GM21529 (cell line): ENCODE data around the gene AGMO.

ENCODE experiments used
- ATAC-seq: cut with Tn5 transposase; IDR thresholded peaks from one replicate; pipeline ENCODE4 v1.9.1; 2021; ENCODE audit not compliant: unreplicated experiment

AGMO gene

GRCh38 chr7:15248514-15248913, 313.3 kb downstream of the AGMO start:
- no peak for ATAC-seq

DNA sequence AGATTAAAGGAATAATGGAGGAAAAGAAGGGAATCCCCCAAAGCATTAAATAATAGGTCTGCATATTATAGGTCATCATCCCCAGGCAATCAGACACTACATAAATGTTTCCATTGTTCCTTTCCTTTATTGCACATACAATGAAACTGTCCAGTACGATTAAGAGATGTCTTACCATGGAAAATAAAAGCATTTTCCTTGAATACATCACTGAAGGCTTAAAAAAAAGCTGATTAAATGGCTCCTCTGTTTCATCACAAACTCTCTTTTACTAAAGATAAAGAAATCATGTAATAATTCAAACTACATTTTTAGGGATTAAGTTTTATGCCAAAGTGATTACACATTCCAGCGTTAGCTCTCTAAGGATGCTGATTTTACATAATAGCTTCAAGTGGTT, 316.0 kb downstream of the AGMO start:
- ATAC-seq: no peak

DNA sequence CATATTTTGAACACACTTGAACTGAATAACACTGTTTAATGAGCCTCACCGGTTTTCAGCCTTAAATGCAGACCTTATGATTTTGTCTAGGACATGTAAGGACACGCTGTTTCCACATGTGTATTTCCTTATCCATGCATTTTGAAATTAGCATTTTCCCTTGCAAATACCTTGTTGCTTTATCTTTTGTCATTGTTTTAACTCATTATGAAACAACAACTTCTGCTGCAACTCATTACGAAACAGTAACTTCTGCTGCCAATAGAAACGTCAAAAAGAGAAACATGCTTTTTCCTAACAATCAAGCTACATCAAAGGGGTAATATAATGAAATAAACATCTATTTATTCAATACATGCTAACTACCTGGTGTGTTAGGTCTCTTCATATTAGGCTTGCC, 322.0 kb downstream of the AGMO start:
- ATAC-seq: no peak

DNA sequence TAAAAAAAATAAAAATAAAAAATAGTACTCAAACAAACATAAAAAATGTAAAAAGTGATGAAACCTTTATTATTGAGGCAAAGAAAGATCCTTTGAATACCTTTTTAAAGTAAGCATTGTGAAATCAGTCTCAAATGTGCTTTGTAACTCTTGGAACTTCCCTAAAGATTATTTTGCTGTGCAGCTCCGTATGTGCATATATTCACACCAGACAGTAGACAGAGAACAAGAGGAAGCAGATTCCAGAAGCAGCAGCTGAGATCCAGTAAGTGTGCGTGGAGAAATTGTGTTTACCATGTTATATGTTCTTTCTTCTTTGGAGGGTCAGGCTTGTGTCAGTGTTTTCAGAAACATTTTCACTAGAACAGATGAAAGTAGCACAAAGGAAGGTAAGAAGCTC, 324.9 kb downstream of the AGMO start:
- ATAC-seq: no peak

DNA sequence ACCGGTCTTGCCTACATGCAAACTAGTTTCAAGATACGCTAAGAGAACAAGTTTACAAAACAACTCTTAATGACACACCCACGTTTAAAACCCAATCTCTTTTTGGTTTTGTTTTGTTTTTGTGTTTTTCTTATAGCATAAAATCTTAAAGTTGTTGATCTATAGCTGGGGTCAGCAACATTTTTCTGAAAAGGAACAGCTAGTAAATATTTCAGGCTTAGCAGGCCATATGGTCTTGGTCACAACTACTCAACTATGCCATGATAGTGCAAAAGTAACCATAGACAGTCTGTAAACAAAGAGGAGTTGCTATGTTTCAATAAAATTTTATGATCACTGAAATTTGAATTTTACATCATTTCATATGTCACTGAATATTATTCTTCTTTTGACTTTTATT, 327.4 kb downstream of the AGMO start:
- ATAC-seq: no peak

DNA sequence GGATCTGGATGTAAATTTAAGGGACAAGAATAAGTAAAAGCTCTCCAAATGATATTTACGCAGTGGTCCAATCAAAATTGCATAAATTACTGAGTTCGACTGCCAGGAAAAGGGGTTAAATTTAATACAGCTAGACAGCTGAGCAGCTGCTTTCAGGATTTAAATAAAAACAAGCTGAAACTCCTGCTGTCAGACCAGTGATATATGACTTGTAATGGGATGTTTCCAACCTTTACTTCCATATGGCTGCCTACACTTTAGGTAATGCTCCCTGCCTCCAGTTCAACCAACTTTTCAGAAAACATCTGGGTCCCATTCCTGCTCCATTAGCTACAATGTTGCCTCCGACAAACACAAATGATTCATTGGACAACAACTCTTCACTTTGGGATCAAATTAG, 333.0 kb downstream of the AGMO start:
- ATAC-seq: no peak

- ATAC-seq: no peak
Measured at GRCh38 chr7:15225981-15226380, 335.8 kb downstream of the AGMO start.

DNA sequence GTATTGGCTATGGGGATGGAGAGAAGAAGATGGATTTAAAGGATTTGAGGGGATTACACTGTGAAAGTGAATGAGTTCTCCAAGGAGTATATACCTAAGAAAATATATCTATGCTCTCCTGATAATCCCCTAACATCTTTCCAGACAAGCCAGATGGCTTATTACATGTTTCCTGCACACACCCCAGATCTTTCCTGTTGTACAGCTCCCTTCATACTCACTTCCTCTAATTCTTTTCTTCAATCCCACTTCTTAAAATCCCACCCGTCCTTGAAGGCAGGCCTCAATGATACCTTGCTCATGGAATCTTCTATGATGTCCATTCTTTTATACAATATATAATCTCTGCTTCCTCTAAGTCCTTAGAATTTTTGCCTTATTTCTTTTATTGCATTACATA, 342.1 kb downstream of the AGMO start:
- ATAC-seq: no peak

DNA sequence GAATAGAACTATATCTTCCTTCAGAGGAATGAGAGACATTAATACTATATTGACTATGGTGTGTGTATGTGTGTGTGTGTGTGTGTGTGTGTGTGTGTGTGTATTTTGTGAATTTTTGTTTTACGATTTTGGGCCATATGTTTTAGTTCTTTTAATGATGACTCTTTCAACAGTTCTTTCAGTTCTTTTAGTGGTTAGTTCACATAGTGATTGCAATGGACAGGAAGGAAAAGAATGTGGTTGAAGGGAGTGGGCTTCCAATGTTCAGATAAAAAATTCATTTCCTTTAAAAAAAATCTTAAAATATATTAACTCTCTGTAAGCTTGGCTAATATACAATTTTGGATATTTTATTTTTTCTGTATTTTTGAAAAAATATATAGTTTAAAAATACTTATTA, 343.6 kb downstream of the AGMO start:
- ATAC-seq: no peak

GRCh38 chr7:15215616-15216015, 346.2 kb downstream of the AGMO start:
- no peak for ATAC-seq

- no peak for ATAC-seq
Measured at GRCh38 chr7:15214976-15215375, 346.8 kb downstream of the AGMO start.

GRCh38 chr7:15213093-15213492, 348.7 kb downstream of the AGMO start:
- no peak for ATAC-seq

DNA sequence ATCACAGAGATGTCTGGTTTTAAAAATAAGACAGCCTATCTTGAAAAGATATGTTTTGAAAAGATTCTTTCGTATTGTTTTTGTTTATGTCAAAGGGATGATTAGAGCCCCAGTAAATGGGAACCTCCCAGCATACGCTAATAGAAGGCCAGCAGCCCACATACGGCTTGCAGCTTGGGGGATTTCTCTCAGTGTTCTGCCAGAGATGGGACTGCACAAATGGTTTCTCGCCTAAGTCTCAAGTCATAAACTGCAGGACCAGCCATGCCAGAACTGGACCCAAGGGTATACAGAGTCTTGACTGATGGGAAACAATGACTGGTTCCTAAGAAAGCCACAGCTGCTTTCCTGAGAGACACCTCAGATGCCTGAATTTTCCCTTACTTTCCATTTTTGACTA, 352.4 kb downstream of the AGMO start:
- ATAC-seq: no peak

- ATAC-seq: no peak
Measured at GRCh38 chr7:15204421-15204820, 357.4 kb downstream of the AGMO start.

DNA sequence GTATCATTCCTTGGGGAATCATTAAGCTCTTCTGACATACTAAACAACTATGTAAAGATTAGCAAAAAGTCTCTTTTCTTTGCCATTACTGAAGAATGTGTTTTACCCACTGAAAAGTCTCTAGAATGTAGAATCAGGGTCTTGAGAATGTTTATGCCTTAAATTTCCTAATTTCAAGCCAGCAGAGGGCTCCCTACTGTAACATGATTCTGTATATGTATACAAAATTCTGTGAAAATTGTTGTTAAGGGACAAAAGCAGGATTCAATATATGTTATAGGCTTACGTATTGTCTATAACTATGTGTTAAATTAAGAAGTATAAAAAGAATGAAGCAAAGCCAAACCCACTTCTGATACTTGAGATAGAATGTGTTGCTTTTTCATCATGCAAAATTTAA, 362.3 kb downstream of the AGMO start:
- ATAC-seq: no peak

- no peak for ATAC-seq
Measured at GRCh38 chr7:15197042-15197977, 364.5 kb downstream of the AGMO start.

DNA sequence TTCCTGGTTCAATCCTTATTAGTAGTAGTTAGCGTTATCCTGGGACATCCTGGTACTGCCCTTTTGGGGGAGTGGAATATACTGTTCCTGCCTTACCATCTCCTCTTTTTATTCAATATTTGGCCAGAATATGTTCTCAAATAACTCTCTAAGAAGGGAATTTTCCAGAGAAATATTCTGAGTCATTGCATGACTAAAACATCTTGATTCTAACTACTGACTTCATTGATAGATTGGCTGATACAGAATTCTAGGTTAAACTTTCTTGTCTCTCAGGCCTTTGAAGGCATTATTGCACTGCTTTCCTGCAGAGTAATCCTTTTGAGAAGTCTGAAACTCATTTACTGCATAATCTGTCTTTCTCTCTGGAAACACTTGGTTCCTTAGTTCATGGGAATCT, 383.8 kb downstream of the AGMO start:
- no peak for ATAC-seq

DNA sequence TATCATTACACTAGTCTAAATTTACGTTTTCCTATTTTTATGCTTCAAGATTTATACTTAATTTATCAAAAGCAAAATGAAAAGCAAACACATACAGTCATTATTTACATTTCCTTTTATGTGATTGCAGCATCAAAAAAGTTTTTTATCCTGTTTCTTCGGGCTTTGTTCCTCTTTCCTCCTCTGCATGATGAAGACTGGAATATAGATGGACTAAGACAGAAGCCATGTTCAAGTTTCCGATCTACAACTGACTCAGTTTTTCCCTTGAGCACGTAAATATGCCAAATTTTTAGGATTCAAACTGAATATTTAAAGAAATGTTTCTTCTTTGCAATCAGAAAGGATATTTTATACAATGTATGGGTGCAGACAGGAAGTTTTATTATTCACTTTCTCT, 385.7 kb downstream of the AGMO start:
- no peak for ATAC-seq

DNA sequence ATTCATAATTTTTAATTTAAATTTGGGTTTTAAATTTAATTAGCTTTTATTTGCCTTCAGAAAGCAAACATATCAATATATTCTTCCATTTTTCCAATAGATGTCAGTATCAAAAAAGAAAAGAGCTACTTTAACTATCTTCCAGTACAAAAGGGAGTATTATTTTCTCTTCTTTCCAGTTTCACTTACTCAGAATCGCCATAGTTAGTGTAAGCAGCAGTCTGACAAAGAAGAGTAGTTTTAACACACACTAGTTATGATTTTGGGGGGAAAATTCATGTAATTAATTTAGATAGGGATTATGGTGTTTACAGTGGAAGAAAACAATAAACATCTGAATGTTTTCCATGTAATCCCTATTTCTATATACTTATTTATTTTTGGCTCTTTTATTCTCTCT, 386.7 kb downstream of the AGMO start:
- ATAC-seq: no peak

GRCh38 chr7:15174485-15174884, 387.3 kb downstream of the AGMO start:
- ATAC-seq: no peak

DNA sequence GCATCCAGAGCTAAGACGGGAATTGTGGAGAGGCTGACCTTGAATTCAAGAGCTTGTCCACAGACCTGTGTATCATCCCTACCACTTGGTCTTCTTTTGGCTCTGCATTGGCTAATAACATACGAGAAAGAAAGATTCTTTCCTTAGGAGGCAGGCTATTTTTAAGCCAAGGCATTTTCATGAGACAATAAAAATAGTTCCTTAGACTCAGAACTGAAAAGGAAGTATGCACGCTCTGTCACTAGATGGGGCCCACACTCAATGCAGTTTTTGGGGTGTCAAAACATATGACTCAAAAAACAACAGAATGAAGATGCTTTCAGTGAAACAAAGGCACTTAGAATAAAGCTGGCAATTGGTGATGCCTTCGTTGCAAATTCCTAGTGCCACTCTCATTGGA, 393.3 kb downstream of the AGMO start:
- no peak for ATAC-seq

- ATAC-seq: no peak
Measured at GRCh38 chr7:15167912-15168311, 393.9 kb downstream of the AGMO start.

GRCh38 chr7:15166620-15167019, 395.2 kb downstream of the AGMO start:
- no peak for ATAC-seq
